HFF-Myc (cell line): ENCODE data around the gene CACNA1C.

Experiments used
- DNase-seq: peaks from one replicate; pipeline ENCODE4 v3.0.0-alpha.2; 2011; ENCODE audit warnings: low read depth; ENCODE audit errors: extremely low read depth
- H3K4me3 ChIP-seq: replicated peaks from 2 replicates; pipeline ENCODE4 v1.5.1; 2011; ENCODE audit warnings: low read depth, mild to moderate bottlenecking, control low read depth, low read length
- CTCF ChIP-seq: IDR thresholded peaks from 2 replicates; pipeline ENCODE4 v1.5.1; 2012; ENCODE audit warnings: mild to moderate bottlenecking, low read depth, low read length, control low read depth; ENCODE audit errors: missing control alignments

CACNA1C gene

DNA sequence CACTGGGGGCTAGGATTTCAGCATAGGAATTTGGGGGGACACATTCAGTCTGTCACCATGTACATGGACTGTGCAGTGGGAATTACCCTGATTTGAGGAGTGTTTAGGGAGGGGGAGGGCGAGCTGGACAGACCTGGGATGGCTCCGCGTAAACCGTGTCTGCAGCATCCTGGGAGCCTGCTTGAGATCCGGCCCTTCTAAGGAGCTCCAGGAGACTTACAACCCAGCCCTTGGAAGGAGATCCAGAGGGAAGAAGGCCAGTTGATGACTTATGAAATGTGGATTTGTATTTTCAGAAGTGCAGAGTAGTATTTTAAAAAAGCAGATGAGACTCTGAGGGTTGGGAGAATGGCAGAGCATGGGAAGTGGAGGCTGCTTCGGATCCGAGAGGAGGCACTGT lies 153.2 kb downstream of the CACNA1C start:
- no peak for TF ChIP-seq CTCF
- H3K4me3 ChIP-seq = no peak overlapping the region
- no peak for DNase-seq

DNA sequence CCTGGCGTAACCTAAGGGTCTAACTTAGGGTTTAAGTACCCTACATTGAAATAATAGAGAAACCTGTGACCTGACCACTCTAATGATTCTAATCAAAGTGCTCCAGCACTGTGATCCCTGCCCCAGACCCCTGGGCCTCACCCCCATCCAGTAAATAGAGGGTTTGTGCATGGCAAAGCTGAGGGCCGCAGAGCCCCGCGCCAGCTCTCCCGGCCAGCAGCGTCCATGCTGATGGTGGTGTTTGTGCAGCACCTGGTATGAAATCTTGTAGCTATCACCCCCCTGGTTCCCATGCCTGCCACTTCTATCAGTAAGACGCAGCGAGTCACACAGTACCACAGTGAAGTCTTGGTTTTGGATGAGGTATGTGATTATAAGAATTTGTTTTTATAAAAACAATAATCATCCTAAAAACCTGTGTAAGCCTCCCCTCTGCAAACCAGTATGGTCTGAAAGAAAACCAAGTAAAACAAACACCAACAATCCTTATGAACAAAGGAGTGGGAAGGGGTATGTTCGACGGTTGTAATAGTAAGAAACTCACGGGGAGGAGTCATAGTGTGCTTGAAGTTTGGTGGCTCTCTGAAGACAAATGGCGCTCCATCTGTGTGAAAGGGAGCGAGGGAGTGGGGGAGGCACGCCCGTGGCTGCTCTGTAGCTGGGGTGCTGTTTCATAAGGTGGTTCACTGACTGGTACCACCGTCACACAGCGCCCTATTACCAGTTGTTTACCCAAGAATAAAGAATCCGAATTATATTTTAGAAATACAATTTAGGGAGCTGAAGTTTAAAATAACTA lies 156.2 kb downstream of the CACNA1C start:
- DNase-seq = no peak
- H3K4me3 ChIP-seq = no peak overlapping the region
- no peak for TF ChIP-seq CTCF

DNA sequence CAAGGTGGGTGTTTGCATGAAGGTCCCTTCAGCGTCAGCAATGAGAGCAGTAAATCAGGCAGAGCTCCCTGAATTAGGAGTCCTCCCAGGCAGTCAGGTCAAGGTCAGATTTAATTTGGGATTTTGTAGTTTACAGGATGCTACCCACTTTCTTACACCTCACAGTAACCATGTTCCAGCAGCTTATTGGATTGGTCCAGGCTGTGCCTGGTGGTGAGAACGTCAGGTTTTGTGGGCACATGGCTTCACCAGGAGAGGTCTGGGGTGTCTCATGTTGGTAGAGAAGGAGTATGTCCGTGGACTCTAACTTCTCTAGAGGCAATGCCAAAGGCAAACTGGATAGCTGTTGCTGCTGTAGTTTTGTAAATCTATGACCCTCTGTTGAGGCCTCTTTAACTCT lies 158.3 kb downstream of the CACNA1C start:
- no peak for DNase-seq
- TF ChIP-seq CTCF = no peak

GRCh38 chr12:2212537-2212936 lies 159.8 kb downstream of the CACNA1C start:
- no peak overlapping the region for H3K4me3 ChIP-seq
- DNase-seq = no peak
- TF ChIP-seq CTCF = no peak

More for the DNA sequence above, 158.3 kb downstream of the CACNA1C start:
- H3K4me3 ChIP-seq = no peak overlapping the region

DNA sequence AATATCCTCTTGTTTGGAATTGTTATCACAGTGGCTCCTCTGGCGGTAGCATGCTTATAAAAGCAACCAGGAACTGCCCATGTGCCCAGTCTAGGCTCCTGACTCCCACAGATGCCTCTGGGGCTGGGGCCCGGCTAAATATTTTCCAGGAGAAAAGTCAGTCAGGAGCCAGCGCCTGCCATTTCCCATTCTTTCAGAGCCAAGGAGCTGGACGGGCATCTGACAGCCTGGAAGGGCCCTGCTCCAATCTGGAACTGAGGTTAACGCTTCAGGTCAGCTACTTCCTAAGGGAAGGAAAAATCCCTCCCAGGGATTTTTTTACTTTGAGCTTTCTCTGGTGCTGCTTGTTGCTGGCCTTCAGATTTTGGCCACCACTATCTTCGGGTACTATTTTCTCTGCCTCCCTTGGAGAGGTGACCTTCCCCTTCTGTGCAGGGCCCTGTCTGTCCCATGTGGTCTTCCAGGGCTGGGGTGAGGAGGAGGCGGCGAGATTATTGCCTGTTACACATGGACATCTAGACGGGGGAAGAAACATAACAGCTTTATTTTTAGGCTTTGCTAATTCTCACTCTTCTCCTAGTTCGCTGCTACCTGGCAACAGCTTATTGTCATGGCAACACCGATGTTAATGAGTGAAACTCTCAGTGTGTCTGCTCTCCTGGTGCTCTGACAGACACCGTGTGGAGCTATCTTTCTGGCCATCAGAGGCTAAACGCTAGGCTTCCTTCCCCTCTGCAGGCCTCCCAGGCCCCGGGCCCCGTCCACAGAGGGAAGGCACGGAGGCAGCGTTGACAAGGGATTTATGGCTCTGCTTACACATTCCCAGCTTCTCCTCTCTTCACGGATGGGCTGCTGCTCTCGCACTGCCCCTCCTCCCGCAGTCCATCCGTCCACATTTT lies 160.4 kb downstream of the CACNA1C start:
- no peak overlapping the region for H3K4me3 ChIP-seq
- DNase-seq = no peak
- TF ChIP-seq CTCF = no peak

DNA sequence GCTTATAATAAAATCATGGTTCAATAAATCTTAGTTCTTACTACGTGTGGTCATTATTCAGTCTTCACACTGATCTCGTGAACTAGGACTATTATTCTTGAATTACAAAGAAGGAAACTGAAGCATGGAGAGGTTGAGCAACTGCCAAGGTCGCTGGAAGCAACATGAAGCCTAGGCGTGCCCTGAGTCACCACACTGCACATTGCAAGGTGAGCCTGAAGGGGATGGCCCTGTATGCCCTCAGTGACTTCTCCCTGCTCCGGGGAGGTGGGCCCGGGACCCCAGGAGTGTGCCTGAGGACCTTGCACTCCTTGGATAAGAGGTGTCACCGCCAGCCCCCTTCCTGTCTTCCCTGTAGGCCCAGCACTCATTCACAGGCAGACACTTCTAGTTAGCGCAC lies 161.6 kb downstream of the CACNA1C start:
- no peak for DNase-seq
- no peak for TF ChIP-seq CTCF

More for the DNA sequence above, 161.6 kb downstream of the CACNA1C start:
- no peak overlapping the region for H3K4me3 ChIP-seq
